Right hindlimb (tissue), 1 donor: ENCODE results near the gene AHCYL2.
"Not testable (repeated sequence)": the region's sequence is repeated elsewhere in the genome, so short reads cannot be mapped to it uniquely, and the experiment has no call there.

Experiments
- DNase-seq: peaks from one replicate; pipeline ENCODE4 v3.0.0-alpha.2; 2018

AHCYL2 gene

GRCh38 chr7:129387537-129387936 is 162.7 kb downstream of the AHCYL2 start:
- DNase-seq: no peak

DNA sequence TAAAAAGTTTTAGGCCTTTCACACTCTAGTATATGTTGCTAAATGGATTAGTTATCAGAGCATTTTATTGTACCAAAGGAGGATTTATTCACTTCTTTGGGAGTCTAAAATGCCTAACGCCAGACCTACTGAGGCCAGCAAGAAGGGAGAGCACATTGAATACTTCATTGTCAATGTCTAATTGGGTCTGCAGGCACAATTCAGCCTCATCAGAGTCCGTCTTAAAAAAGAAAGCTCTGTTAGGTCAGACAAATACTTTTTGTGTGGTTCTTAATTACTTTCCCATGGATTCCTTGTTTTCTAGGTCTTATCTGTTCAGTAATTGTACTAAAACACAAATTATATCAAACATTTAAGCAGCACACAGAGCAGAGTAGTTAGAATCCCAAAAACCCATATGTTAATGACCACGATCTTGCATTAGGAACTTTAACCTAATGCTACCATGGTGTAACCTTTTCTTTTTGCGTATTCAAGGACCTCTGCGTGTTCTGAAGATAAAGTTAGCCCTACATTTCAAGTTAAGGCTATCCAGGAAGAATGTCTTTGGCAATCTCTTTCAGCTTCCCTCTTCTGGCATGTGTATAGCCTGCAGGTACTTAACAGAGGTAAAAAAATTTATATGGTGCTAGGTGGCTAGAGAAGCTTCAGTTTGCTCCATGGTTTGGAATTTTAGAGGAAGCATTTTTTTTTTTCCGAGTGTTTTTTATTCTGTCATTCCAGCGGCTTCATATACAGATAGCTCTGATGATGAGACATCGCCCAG is 163.7 kb downstream of the AHCYL2 start:
- DNase-seq: no peak

DNA sequence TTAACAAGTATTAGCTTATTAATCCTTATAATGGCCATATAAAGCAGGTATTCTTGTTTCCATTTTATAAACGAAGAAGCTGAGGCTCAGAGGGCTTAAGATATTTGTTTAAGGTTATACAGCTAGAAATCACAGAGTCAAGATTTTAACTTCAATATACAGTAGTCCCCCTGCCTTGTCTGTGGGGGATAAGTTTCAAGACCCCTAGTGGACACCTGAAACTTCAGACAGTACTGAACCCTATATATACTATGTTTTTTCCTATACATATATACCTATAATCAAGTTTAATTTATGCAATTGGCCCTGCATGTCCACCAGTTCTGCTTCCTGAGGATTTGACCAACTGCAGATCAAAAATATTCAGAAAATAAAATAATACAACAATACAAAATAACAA is 165.0 kb downstream of the AHCYL2 start:
- no peak for DNase-seq

- no peak for DNase-seq
These were observed 165.5 kb downstream of the AHCYL2 start for GRCh38 chr7:129390314-129390713.

DNA sequence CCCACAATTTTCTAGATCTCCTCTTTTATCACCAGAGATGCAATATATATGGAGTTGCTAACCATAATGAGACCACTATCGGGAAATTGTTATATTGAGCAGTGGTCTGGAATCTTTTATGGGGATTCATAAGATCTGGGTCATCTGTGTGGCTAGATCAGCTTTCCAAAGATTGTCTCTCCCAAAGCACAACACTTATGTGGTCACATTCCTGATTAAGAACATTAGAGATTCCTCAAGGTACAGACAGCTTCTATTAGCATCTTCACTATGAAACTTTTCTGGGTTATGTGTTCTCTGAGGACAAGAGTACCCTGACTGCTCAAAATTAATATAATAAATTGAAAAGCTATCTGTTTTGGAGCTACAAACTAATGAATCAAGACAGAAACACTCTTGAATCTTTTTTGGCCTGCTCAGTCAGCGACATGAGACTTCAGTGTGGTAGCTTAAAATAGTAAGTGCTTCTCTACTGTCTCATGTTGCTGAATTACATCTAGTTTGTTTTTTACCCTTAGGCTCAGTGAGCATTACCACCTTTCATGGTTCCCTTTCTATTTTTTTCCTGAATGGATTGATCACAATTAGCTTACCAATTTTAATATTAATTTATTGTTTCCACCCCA is 166.8 kb downstream of the AHCYL2 start:
- DNase-seq: no peak

DNA sequence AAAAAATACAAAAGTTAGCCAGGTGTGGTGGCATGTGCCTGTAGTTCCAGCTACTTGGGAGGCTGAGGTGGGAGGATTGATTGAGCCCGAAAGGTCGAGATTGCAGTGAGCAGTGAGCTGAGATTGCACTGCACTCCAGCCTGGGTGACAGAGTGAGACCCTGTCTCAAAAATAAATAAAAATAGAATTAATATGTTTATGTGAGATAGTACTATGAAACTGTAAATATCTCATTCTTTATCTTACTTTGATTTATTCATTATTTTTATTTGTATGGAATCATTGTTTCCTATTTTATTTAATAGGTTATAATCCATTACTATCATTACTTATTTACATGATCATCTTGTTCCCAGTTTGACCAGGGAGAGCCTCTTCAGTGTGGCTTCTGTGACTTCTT is 168.4 kb downstream of the AHCYL2 start:
- DNase-seq: no peak

- no peak for DNase-seq
These were observed 169.3 kb downstream of the AHCYL2 start for GRCh38 chr7:129394101-129394500.

DNA sequence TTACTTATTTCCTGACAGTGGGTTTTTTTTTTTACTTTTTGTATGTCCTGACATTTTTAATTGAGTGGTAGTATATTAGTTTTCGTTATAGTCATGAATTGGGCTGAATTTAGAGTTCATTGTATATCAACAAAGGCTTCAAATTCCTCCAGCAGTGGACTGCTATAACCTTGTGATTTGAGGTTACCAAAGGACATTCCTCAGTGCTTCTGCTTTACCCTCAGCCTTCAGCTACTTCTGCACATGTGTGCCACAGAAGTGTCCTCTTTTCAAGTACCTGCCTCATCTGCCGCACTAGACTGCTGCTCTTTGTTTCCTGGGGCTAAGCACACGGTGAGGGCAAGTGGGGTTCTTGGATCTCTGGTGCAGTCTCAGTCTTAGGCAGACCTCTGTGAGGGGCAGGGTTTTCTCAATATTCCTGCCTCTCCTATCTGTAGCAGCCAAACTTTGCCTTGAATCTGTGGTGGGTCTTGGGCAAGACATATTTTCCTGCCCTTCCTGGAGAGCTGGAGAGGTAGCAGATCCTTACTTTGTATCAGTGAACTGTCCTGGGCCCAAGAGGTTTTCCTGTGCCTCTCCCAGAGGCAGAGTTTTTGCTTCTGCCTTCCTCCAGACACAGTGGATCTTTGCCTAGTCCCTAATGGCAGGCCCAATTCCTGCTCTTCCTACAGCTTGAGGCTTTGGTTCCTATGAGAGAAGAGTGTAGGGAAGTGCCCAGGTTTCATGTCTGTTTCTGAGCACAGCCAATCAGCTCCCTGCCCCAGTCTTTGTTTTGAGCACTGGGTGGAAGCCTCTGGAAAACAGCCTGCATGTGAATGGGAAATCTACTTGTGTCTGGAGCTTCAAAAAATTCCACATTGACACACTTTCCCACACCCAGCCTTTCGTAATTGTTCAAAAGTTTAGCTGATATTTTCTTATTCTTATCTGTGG is 170.4 kb downstream of the AHCYL2 start:
- DNase-seq: no peak

DNA sequence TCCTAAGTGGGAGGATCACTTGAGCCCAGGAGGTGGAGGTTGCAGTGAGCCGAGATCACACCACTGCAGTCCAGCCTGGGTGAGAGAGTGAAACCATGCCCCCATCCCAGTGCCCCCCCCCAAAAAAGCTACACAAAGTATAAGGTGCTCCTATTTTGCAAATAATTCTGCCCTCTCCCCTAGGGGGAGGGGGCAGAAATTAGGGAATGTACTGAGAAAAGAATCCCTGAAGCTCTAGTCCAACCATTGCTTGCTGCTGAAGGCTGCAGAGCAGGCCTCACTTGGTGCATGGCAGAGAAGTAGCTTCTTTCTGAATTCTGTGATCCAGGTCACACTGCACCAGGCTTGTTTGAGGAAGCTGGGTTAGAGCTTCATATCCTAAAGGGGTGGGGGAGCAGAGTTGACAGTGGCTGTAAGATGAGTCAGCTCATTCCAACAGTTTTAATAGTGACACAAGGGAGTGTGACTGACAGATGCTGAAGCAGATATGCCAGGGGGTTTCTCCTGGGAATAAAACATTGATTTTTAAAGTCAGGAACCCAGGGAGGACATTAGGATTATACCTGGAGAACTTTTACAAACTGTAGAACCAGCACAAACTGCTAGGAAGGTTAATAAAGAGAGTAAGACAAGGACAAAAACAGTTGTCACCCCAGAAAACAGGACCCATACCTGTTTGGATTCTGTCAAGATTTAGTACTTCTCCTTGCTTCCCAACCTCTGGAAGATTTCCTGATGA is 176.6 kb downstream of the AHCYL2 start:
- DNase-seq: no peak

DNA sequence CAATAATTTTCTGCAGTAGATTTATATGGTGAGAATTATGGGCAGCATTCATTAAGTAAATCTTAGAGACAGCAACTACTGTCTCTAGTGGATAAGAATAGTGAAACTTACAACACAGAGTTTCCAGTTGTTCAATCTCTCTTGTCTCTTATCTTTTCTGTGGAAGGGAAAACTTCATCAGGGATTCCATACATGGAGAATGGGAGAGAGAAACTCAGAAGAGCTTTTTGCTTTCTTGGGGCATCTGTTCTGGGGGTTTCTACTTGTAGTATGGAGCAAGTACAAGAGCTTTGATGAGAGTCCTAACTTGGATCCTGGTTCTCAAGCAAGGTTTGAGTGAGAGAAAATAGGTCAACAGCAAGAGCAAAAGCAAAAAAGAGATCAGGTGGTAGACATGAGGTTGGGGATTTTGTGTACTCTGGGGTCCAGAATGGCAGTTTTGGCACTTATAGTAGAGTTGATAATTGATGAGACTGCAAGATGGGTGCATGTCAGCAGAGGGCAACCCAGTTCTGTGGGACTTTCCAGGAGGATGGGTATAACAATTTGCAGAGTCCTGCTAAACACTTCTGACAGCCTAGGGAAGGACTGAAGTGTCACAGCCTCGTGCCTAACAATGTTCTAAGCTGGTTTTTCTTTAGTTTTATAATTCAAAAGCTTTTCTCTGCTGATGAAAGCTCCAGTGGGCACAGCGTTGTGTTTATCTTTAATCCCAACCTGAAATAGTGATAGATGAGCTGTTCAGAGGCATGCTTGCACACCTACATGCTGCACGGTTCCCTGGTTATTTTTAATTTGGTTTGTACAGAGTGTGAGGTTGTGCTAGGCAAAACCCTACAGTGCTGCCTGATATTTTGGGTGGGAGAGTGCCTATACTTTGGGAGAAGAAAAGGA is 177.4 kb downstream of the AHCYL2 start:
- no peak for DNase-seq

- DNase-seq: no peak
These were observed 180.7 kb downstream of the AHCYL2 start for GRCh38 chr7:129405527-129405926.

DNA sequence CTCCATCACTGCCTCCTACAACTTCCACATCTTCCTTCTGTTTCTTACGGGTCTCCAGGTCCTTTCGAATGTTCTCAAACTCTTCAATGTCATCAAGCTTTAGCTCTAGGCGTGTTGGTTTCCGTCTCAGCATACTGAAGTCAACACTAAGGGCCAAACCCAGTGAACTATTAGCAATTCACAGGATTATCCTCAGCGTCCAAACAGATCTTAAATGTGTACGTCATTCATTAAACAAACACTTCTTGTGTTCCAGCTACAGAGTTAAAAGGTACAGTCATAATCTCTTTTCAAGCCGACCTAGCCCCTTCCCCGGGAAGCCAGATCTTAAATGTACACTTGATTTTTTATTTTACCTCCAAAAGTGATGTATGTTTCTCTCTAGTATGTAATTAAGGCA is 185.4 kb downstream of the AHCYL2 start:
- DNase-seq: not testable (repeated sequence)

DNA sequence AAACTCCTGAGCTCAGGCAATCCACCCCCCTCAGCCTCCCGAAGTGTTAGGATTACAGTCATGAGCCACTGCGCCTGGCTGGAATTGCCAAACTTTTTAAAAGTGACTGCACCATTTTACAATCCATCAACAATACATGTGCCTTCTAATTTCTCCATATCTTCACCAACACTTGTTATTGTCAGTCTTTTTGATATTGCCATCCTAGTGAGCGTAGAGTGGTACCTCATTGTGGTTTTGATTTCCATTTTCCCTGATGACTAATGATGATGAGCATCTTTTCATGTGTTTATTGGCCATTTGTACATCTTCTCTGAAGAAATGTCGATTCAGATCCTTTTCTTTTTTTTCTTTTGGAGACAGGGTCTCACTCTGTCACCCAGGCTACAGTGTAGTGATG is 187.7 kb downstream of the AHCYL2 start:
- DNase-seq: no peak

- no peak for DNase-seq
These were observed 192.2 kb downstream of the AHCYL2 start for GRCh38 chr7:129417073-129417472.

GRCh38 chr7:129421717-129422250 is 197.0 kb downstream of the AHCYL2 start:
- no peak for DNase-seq

DNA sequence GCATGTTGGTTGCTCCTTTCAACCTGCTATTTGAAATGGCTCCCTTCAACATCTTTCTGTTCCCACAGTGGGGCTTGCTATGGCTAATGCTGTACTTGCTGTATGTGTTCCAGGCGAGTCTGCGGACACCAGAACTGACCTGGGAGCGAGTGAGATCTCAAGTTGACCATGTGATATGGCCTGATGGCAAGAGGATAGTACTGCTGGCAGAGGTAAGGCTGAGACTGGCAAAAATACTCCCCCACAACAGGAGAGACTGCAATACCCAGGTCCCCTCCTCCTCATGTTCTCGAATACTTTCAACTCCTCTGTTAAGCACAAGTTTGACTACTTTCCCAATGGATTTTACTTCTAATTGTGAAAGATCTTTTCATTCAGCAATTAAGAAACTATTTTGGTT is 197.9 kb downstream of the AHCYL2 start:
- DNase-seq: no peak

DNA sequence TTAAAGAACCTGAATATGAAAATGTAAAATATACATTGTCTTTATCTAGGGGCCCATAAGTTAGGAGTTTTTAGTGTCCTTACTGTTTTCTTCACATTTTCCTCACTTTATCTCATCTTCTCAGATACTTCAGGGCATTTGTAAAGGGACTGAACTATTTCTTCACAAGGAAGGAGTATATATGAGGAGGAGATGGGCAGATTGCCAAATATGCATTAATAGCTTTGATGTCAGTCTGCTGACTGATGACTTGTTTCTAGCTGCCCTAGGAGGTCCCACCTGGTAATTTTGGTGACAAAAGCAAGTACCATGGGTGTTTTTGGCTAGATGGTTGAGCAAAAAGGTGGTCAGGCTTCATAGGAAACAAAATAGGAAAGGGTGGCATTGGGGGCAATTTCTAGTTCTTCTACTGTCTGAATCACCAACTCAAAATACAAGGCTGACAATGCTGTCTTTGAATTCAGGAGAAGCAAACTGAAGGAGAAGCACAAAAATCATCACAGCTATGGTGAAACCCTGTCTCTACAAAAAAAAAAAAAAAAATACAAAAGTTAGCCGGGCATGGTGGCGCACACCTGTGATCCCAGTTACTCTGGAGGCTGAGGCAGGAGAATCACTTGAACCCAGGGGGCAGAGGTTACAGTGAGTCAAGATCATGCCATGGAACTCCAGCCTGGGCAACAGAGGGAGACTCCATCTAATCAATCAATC is 199.0 kb downstream of the AHCYL2 start:
- DNase-seq: no peak

DNA sequence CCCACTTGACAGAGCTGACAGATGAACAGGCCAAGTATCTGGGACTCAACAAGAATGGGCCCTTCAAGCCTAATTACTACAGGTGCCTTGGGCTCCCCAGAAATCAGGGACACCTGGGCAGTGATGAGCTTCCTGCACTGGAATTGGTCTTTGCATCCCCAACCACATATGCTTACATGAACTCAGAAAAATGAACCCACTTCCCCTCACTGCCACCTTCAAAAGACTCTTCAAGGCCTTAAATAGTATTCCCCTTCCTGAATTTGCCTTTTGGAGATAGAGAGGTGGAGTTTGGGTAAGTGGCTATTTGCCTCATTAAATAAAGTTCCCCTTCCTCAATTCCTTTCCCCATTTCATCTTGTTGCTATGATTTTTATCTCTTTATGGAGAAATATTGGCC is 201.7 kb downstream of the AHCYL2 start:
- DNase-seq: no peak

DNA sequence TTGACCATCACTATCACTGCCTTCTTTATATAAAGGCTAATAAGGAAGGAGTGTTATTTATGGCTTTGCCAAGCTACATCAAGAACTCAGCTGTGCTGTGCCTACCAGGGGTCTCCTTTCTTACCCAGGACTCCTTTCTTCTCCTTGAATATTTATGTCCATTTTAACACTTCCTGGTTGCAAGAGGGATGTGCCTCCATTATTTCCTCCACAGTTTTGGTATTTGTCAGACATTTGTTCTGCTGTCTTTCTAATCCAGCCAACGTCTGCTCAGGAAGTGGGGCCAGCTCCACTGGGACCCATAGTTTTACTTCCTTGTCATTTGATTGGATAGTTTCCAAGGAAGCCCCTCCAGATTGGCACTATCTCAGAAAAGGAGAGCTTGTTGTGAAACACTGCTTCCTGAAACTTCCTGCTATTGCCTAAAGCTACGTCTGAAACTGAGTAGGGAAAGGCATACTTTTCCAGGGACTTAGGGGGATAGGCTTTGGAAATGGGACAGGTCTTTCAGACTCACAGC is 202.8 kb downstream of the AHCYL2 start:
- DNase-seq: no peak

DNA sequence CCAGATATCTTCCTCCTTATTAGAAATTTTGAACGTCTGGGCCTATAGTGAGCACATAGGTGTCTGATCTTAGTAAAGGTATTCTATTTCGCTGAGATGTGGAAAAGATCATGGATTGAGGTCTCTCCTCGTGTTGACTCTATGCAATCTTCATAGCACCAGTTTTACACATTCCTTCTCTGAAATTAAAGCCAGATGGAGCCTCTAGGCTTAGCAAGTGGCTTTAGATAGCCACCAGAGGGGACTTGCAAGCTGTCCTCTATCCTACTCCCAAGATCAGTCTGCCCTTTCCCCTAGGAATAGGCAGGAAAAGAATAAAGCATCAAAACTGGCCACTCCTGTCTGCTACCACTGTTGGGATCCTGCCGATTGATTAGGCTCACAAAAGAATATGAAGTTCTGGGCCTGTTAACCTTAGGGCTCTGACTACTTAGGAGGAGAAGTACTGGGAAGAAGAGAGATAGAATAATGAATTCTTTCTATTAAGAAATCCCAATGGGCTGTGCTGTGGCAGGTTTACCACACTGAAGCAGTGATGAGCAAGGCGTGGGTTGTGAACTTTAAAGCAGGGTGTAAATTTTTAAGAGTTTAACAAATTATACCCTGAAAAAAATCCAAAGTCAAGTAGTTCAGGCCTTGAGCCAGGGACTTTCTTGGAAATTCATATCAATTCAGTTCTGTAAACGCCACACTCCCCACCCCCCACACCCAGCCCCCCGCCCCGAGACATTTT is 207.2 kb downstream of the AHCYL2 start:
- no peak for DNase-seq
